Activated CD4-positive, alpha-beta T cell treated with anti-CD3 and anti-CD28 coated beads for 36 hours (primary cell): ENCODE data around the gene PDIA5. TPM values are rescaled to one million over a fixed set of nuclear protein-coding genes. Genes with fewer than 3 reads are reported as not detected.

ENCODE experiments used
- ATAC-seq: fragments of 200-7000 bp; cut with Tn5 transposase; one replicate; pipeline ENCODE4 v1.10.0; 2021; ENCODE audit warnings: mild to moderate bottlenecking, moderate library complexity
- CTCF ChIA-PET: fragments of 350-600 bp; sonication (Branson Sonifier 250); formaldehyde crosslinking; loops from one replicate; lab custom pipeline; 2021; ENCODE audit warnings: antibody characterized with exemption; lab: Charles Lee
- POLR2A ChIA-PET: fragments of 350-600 bp; sonication (Branson Sonifier 250); formaldehyde crosslinking; loops from one replicate; lab custom pipeline; 2021; ENCODE audit warnings: antibody characterized with exemption, inconsistent platforms; lab: Charles Lee
- DNase-seq: peaks from one replicate; pipeline ENCODE4 v3.0.0-alpha.2; 2020
- H3K27ac Mint-ChIP-seq: one replicate; pipeline ENCODE4 v1.8.0; 2021; ENCODE audit warnings: mixed read lengths
- H3K27me3 Mint-ChIP-seq: one replicate; pipeline ENCODE4 v1.8.0; 2021; ENCODE audit warnings: mixed read lengths
- H3K36me3 Mint-ChIP-seq: one replicate; pipeline ENCODE4 v1.8.0; 2021; ENCODE audit warnings: low read depth, mixed read lengths
- H3K4me1 Mint-ChIP-seq: one replicate; pipeline ENCODE4 v1.8.0; 2021; ENCODE audit warnings: mixed read lengths
- H3K4me3 Mint-ChIP-seq: one replicate; pipeline ENCODE4 v1.8.0; 2021; ENCODE audit warnings: mild to moderate bottlenecking, moderate library complexity, mixed read lengths
- H3K9me3 Mint-ChIP-seq: one replicate; pipeline ENCODE4 v1.8.0; 2021; ENCODE audit warnings: low read depth, mixed read lengths
- intact Hi-C, 2 experiments: fragments of 100-400 bp; cut with DNase I in 1 of 2; cut with micrococcal nuclease in 1 of 2; formaldehyde crosslinking; loops; one replicate each; pipeline versions ENCODE4 v1.14.2 to v1.15.1; 2022 to 2024; cut with DNase I, micrococcal nuclease
- total RNA-seq, 2 experiments: library from RNA; stranded (reverse); gene quantifications; one replicate each; pipeline ENCODE4 v1.2.3, GENCODE V29; 2021

PDIA5 gene
- total RNA-seq, 2 experiments from 2014 or later, result 19.5 to 20.7 TPM

DNA sequence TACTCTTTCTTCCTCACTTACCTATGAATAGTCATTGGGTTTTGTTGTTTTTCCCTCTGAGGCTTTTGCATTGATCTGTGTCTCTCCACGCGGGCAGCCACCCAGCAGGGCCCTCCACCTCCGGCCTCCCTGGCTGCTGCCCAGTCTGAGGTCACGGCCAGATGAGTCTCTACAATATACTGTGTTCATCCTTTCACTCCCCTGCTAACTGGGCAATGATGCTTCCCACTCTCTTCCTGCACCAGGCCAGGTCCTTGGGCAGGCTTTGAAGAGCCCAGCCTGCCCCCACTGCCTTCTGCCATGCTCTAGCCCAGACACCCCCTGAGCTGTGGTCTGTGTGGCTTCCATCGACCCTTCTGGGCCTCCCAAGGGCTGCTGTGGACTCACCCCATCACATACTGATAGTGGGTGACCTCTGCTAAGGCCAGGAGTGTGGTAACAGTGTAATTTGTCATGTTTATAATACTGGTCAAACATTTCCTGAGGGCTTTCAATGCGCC is 18.0 kb downstream of the PDIA5 start:
- no peak overlapping the region for H3K4me3 Mint-ChIP-seq
- H3K4me1 Mint-ChIP-seq, result peaks cover 30% of the 10 kb centered on the region
- H3K27me3 Mint-ChIP-seq, result no peaks in the 10 kb centered on the region
- ATAC-seq (no peak), DNase-seq (no peak)
- intact Hi-C loops, result no loop called here
- POLR2A ChIA-PET, result no interaction called here
- no peak overlapping the region for H3K27ac Mint-ChIP-seq
- no peaks in the 10 kb centered on the region for H3K9me3 Mint-ChIP-seq
- peaks cover 6% of the 10 kb centered on the region for H3K36me3 Mint-ChIP-seq
- CTCF ChIA-PET, result no interaction called here

- CTCF ChIA-PET, result interaction anchor here (0.9 kb wide), 1 partner anchor 58 kb away, joined by 3 read pairs; the partner anchor contains the start of gene SEMA5B
- POLR2A ChIA-PET, result no interaction called here
- intact Hi-C loops, result no loop called here
These were observed 18.6 kb downstream of the PDIA5 start for GRCh38 chr3:123085293-123085931.

GRCh38 chr3:123085932-123086627 is 19.3 kb downstream of the PDIA5 start:
- no peak for DNase-seq
- POLR2A ChIA-PET, result no interaction called here
- H3K4me3 Mint-ChIP-seq, result no peak overlapping the region
- CTCF ChIA-PET, result interaction anchor here (0.9 kb wide), 1 partner anchor 59 kb away, joined by 3 read pairs; the partner anchor contains the start of gene SEMA5B
- no peak overlapping the region for H3K27ac Mint-ChIP-seq
- no peaks in the 10 kb centered on the region for H3K27me3 Mint-ChIP-seq
- H3K9me3 Mint-ChIP-seq, result no peaks in the 10 kb centered on the region
- intact Hi-C loops, result no loop called here
- H3K4me1 Mint-ChIP-seq, result peaks cover 40% of the 10 kb centered on the region
- ATAC-seq, result no peak
- H3K36me3 Mint-ChIP-seq, result peaks cover 8% of the 10 kb centered on the region

More at GRCh38 chr3:123085293-123085931, 18.6 kb downstream of the PDIA5 start:
- Mint-ChIP-seq H3K36me3 (peaks cover 7% of the 10 kb centered on the region), H3K4me3 (no peak overlapping the region), H3K27ac (no peak overlapping the region), H3K9me3 (no peaks in the 10 kb centered on the region), H3K4me1 (peaks cover 34% of the 10 kb centered on the region), H3K27me3 (no peaks in the 10 kb centered on the region)
- ATAC-seq, result no peak
- no peak for DNase-seq

DNA sequence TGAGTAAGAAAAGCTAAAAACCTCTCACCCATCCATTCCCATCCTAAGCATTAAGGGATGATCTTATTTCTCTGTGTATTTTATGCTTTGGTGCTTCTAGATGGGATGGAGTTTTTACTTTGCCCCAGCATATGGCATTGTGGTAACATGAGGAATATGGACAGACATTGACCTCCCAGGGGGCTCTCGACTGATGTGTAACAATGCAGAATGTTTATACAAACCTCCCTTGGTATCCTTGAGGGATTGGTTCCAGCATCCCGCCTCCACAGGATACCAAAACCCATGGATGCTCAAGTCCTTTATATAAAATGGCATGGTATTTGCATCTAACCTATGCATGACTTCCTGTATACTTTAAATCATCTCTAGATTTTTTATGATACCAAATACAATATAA is 21.6 kb downstream of the PDIA5 start:
- no peak for DNase-seq
- no peaks in the 10 kb centered on the region for H3K9me3 Mint-ChIP-seq
- ChIA-PET CTCF (no interaction called here), POLR2A (no interaction called here)
- no peak for ATAC-seq
- H3K4me3 Mint-ChIP-seq, result no peak overlapping the region
- peaks cover 20% of the 10 kb centered on the region for H3K36me3 Mint-ChIP-seq
- peaks cover 30% of the 10 kb centered on the region for H3K4me1 Mint-ChIP-seq
- no peak overlapping the region for H3K27ac Mint-ChIP-seq
- H3K27me3 Mint-ChIP-seq, result no peaks in the 10 kb centered on the region
- intact Hi-C loops, result no loop called here

DNA sequence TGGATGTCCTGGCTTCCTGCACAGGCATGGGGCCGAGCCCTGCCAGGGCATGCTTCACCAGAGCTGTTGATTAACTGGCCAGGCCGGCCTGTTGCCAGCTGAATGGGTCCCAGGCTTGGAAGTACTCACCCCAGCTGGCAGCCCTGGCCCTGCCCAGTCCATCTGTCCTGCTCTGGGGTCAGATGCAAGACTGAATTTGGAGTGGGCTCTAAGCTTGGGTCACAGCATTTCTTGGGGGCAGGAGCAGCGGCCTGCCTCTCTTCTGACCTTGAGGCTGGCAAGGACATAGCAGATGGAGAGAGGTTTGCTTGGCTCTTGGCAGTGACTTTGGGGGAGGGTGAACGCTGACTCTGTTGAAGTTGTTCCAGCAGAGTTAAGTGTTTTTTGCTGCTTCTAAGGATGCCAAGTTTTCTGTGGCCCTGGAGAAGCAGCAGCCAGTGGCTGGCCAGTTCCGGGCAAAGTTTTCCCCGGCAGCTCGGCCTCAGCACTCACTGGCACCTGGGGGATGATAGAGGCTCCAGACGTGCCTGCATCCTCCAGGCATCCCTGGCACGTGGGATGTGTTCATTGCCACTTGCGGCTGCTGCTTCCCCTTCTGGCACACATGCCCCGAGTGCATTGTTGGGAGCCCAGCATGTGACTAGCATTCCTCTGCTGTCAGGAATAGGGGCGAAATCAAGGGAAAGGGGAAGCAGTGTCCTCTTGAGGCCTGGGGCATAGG is 22.9 kb downstream of the PDIA5 start:
- H3K4me3 Mint-ChIP-seq, result no peak overlapping the region
- intact Hi-C loops, result no loop called here
- H3K27me3 Mint-ChIP-seq, result no peaks in the 10 kb centered on the region
- H3K9me3 Mint-ChIP-seq, result no peaks in the 10 kb centered on the region
- H3K27ac Mint-ChIP-seq, result no peak overlapping the region
- no peak for DNase-seq
- no peak for ATAC-seq
- H3K36me3 Mint-ChIP-seq, result peaks cover 24% of the 10 kb centered on the region
- CTCF ChIA-PET, result interaction anchor here (0.5 kb wide), 1 partner anchor 172 kb away, joined by 3 read pairs; no protein-coding TSS in a partner anchor
- POLR2A ChIA-PET, result no interaction called here
- peaks cover 21% of the 10 kb centered on the region for H3K4me1 Mint-ChIP-seq

DNA sequence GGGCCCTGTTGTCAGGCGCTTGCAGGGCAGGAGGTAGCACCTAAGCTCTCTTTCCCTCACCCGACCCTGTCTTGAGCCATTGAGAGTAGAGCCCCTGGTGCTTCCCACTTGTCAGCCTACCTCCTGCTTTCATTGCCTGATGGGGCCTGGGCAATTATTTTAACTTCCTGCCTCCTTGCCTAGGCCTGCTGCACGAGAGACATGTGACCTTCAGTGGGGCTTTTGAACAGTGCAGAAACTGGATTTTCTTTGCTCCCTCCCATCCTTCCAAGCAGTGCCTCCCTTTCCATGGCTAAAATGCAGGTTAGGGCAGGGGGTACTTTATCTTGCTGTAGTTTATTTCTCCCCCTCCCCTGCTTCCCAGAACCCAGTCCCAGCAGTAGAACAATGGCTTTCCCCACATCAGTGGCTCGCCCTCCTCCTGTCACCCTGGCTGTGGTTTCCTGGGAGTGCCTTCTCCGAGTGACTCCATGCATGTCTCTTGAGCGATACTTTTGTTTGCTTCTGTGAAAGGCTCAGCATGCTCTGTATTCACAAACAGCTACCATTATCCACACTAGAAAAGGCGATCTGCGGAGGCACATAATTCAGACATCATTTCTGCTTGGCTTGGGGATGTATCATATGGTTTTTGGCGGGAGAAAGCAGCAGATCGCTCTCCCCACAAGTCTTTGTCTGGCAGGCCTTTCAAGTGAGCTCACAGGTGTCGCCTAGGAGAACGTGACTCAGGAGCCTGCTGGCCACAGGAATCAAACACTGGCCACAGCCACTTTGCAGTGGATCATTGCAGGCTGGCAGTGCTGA is 24.1 kb downstream of the PDIA5 start:
- Mint-ChIP-seq H3K9me3 (no peaks in the 10 kb centered on the region), H3K4me3 (no peak overlapping the region), H3K4me1 (peaks cover 16% of the 10 kb centered on the region), H3K36me3 (peaks cover 24% of the 10 kb centered on the region), H3K27ac (peak overlapping the region; percentile 13), H3K27me3 (no peaks in the 10 kb centered on the region)
- DNase-seq, result no peak
- no peak for ATAC-seq
- ChIA-PET CTCF (interaction anchor here (0.5 kb wide), 1 partner anchor 170 kb away, joined by 3 read pairs; no protein-coding TSS in a partner anchor), POLR2A (no interaction called here)
- intact Hi-C loops, result no loop called here

DNA sequence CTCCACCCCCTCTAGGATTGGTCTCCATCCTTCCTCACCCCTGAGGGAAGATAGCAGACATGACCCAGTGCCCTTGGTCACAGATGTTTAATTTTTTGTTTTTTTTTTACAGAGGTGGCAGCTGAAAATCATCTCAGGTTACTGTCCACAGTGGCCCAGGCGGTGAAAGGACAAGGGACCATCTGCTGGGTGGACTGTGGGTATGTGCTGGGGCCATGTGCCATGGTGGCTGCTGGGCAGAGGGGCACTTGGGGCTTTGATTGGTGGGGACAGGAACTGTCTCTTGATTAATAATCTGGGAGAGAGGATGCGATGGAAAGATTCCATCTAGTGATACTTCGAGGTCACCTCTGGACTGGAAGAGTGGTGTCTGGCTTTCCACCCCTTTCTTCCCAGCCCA is 25.4 kb downstream of the PDIA5 start:
- Mint-ChIP-seq H3K27ac (no peak overlapping the region), H3K4me3 (no peak overlapping the region), H3K36me3 (peaks cover 29% of the 10 kb centered on the region), H3K27me3 (no peaks in the 10 kb centered on the region), H3K4me1 (peaks cover 16% of the 10 kb centered on the region), H3K9me3 (no peaks in the 10 kb centered on the region)
- ChIA-PET CTCF (no interaction called here), POLR2A (no interaction called here)
- ATAC-seq, result no peak
- intact Hi-C loops, result no loop called here
- DNase-seq, result no peak

GRCh38 chr3:123093696-123094095 is 26.9 kb downstream of the PDIA5 start:
- intact Hi-C loops, result no loop called here
- Mint-ChIP-seq H3K4me3 (no peak overlapping the region), H3K36me3 (peaks cover 28% of the 10 kb centered on the region), H3K4me1 (peaks cover 16% of the 10 kb centered on the region), H3K9me3 (no peaks in the 10 kb centered on the region), H3K27me3 (no peaks in the 10 kb centered on the region), H3K27ac (no peak overlapping the region)
- ATAC-seq, result no peak
- POLR2A ChIA-PET, result no interaction called here
- no peak for DNase-seq
- CTCF ChIA-PET, result no interaction called here

DNA sequence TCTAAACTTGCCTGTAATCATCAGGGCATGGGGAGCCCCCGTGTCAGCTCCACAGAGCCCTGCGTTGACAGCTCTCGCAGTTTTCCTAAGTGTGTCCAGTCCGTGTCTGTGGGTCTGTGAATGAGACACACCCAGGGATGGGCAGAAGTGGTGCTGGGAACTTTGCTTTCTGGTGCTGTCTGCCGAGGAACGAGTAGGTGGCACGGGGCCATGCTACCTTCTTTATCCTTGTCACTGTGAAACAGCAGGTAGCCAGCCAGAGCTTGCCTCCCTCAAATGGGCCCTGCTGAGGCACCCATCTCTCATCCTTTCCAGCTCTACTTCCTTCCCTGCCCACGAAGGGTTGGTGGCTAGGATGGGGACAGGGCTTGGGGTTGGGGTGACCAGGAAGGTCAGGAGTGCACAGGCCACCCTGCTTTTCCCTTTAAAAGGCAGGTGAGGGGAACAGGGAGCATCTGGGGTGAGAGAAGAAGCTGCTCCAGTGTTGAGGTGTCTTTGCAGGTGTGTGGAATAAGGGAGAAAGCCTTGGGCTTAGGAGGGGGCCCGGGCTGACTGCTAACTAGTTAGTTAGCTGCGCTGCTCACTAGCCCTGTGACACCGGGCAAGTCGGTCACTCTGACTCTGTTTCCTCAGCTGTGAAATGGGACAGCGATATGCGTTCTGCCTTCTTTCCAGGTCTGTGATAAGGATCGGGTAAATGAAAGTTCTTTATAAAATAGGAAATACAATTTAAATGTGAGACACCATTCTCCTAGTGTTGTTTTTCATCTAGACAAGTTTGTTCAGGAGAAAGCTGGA is 27.9 kb downstream of the PDIA5 start:
- H3K36me3 Mint-ChIP-seq, result peaks cover 27% of the 10 kb centered on the region
- CTCF ChIA-PET, result interaction anchor here (0.6 kb wide), 1 partner anchor 156 kb away, joined by 3 read pairs; no protein-coding TSS in a partner anchor

DNA sequence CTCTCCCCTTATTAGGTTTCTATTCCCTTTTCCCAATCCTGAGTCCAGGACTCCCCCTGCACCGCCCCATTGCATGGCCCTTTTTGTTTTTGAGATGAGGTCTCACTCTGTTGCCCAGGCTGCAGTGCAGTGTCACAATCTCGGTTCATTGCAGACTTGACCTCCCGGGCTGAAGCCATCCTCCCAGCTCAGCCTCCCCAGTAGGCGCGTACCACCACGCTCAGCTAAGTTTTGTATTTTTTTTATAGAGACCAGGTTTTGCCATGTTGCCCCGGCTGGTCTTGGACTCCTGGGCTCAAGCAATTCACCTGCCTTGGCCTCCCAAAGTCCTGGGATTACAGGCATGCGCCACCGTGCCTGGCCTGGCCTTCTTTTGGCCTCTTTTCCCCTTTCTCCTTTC is 29.3 kb downstream of the PDIA5 start:
- Mint-ChIP-seq H3K4me3 (no peak overlapping the region), H3K27ac (no peak overlapping the region), H3K9me3 (no peaks in the 10 kb centered on the region), H3K36me3 (peaks cover 28% of the 10 kb centered on the region), H3K4me1 (peaks cover 2% of the 10 kb centered on the region), H3K27me3 (no peaks in the 10 kb centered on the region)
- no peak for DNase-seq
- CTCF ChIA-PET, result no interaction called here
- intact Hi-C loops, result no loop called here
- POLR2A ChIA-PET, result no interaction called here
- ATAC-seq, result no peak

More for the DNA sequence above, 27.9 kb downstream of the PDIA5 start:
- Mint-ChIP-seq H3K27ac (no peak overlapping the region), H3K4me1 (peaks cover 13% of the 10 kb centered on the region), H3K4me3 (no peak overlapping the region), H3K9me3 (no peaks in the 10 kb centered on the region), H3K27me3 (no peaks in the 10 kb centered on the region)
- intact Hi-C loops, result no loop called here
- DNase-seq, result no peak
- no peak for ATAC-seq
- POLR2A ChIA-PET, result no interaction called here
